Smooth muscle cell (in vitro differentiated cells): ENCODE data around the gene SOX13. TPM values are rescaled to one million over a fixed set of nuclear protein-coding genes. Genes with fewer than 3 reads are reported as not detected.

Experiments
- DNase-seq: peaks from one replicate; lab custom pipeline; 2025; ENCODE audit not compliant: unreplicated experiment; lab: John Stamatoyannopoulos, UW
- H2AFZ ChIP-seq: fragments of 200-600 bp; sonication (generic); 2 replicates; pipeline ENCODE4 v1.6.0; 2016; ENCODE audit warnings: antibody characterized with exemption, low read depth, mild to moderate bottlenecking
- H3F3A ChIP-seq: fragments of 200-600 bp; sonication (generic); 2 replicates; pipeline ENCODE4 v1.6.0; 2017; ENCODE audit warnings: antibody characterized with exemption, low read depth
- H3K27ac ChIP-seq: fragments of 200-600 bp; sonication (generic); 2 replicates; pipeline ENCODE4 v1.5.1; 2016; ENCODE audit warnings: low read depth, mild to moderate bottlenecking
- H3K27me3 ChIP-seq: fragments of 200-600 bp; sonication (generic); 2 replicates; pipeline ENCODE4 v1.6.1; 2016; ENCODE audit warnings: low read depth, mild to moderate bottlenecking
- H3K36me3 ChIP-seq: fragments of 200-600 bp; sonication (generic); 2 replicates; pipeline ENCODE4 v1.5.1; 2016; ENCODE audit warnings: low read depth
- H3K4me1 ChIP-seq: fragments of 200-600 bp; sonication (generic); 2 replicates; pipeline ENCODE4 v1.5.1; 2016; ENCODE audit warnings: low read depth
- H3K4me2 ChIP-seq: fragments of 200-600 bp; sonication (generic); 2 replicates; pipeline ENCODE4 v1.6.0; 2016; ENCODE audit warnings: mild to moderate bottlenecking
- H3K4me3 ChIP-seq: fragments of 200-600 bp; sonication (generic); 2 replicates; pipeline ENCODE4 v1.5.1; 2016; ENCODE audit warnings: mild to moderate bottlenecking
- H3K79me2 ChIP-seq: fragments of 200-600 bp; sonication (generic); 2 replicates; pipeline ENCODE4 v1.6.0; 2016; ENCODE audit warnings: low read depth, mild to moderate bottlenecking
- H3K9ac ChIP-seq: fragments of 200-600 bp; sonication (generic); 2 replicates; pipeline ENCODE4 v1.6.0; 2016; ENCODE audit warnings: low read depth
- H3K9me3 ChIP-seq: fragments of 200-600 bp; sonication (generic); replicated peaks from 2 replicates; pipeline ENCODE4 v1.5.1; 2016; ENCODE audit warnings: low read depth
- H4K20me1 ChIP-seq: fragments of 200-600 bp; sonication (generic); 2 replicates; pipeline ENCODE4 v1.6.0; 2016; ENCODE audit warnings: low read depth
- WGBS: methylation state at CpG from one replicate; pipeline ENCODE4 v1.1.7; 2016; ENCODE audit warnings: low lambda C conversion rate; 5-methylcytosine and 5-hydroxymethylcytosine counted together
- polyA plus RNA-seq: library from polyadenylated mRNA; unstranded; fragments of >200 nt; fragmentation: Nextera tagmentation; extraction: Ambion mirVana; gene quantifications from 2 replicates; pipeline ENCODE4 v1.2.1, GENCODE V29; 2016
- total RNA-seq: library from RNA; depleted of rRNA; stranded (reverse); fragments of >200 nt; gene quantifications from 2 replicates; pipeline ENCODE4 v1.2.3, GENCODE V29; 2014
- TF ChIP-seq, protein P1 (sequence below): fragments of 200-600 bp; sonication (generic); IDR thresholded peaks from 2 replicates; pipeline ENCODE4 v1.5.1; 2017; ENCODE audit warnings: borderline replicate concordance, mild to moderate bottlenecking, antibody characterized with exemption; ENCODE audit not compliant: insufficient read depth, poor library complexity, severe bottlenecking

Gene SOX13
- total and polyA plus RNA-seq, 2 experiments from 2014 or later: 0.41 to 2.3 TPM

DNA sequence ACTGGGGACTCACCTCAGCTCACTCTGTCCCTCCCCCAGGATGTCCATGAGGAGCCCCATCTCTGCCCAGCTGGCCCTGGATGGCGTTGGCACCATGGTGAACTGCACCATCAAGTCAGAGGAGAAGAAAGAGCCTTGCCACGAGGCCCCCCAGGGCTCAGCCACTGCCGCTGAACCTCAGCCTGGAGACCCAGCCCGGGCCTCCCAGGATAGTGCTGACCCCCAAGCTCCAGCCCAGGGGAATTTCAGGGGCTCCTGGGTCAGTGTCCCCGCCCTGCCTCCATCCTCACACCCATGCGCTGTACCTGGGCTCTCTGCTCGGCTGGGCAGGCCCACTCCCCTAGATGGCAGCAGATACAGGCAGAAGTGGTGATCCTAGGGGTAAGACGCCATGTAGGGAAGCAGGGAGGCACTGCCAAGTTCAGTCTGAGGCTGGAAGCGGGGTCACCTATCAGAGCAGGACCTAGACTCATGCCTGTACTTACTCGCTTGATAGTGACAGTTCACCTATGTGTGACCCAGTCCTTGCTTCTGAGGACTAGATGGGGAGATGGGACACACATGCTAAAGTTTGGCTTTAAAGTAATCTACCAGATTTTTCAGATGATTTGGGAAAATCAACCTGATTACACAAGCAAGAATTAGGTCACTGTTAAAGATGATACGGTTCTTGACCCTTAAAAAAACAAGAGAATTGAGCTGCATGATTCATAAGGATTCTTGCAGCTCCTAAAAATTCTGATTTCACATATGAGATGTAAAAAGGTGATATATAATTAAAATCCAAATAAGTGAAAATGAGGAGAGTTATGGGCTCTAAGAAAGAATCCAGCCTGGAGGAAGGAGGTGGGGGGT lies 40.2 kb downstream of the SOX13 start:
- Histone ChIP-seq H3K4me3 (no peak overlapping the region), H3F3A (no peaks in the 10 kb centered on the region), H3K9me3 (no peaks in the 10 kb centered on the region), H3K9ac (no peak overlapping the region), H3K4me2 (no peak overlapping the region), H3K36me3 (no peaks in the 10 kb centered on the region), H4K20me1 (no peaks in the 10 kb centered on the region), H3K79me2 (peaks cover 4% of the 10 kb centered on the region), H3K27ac (no peak overlapping the region), H3K27me3 (no peaks in the 10 kb centered on the region), H2AFZ (no peak overlapping the region), H3K4me1 (peaks cover 11% of the 10 kb centered on the region)
- DNase-seq: no peak
- 88% methylated on average over 11 of the region's 11 CpGs for WGBS
- TF ChIP-seq, protein P1, sequence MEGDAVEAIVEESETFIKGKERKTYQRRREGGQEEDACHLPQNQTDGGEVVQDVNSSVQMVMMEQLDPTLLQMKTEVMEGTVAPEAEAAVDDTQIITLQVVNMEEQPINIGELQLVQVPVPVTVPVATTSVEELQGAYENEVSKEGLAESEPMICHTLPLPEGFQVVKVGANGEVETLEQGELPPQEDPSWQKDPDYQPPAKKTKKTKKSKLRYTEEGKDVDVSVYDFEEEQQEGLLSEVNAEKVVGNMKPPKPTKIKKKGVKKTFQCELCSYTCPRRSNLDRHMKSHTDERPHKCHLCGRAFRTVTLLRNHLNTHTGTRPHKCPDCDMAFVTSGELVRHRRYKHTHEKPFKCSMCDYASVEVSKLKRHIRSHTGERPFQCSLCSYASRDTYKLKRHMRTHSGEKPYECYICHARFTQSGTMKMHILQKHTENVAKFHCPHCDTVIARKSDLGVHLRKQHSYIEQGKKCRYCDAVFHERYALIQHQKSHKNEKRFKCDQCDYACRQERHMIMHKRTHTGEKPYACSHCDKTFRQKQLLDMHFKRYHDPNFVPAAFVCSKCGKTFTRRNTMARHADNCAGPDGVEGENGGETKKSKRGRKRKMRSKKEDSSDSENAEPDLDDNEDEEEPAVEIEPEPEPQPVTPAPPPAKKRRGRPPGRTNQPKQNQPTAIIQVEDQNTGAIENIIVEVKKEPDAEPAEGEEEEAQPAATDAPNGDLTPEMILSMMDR: no peak

DNA sequence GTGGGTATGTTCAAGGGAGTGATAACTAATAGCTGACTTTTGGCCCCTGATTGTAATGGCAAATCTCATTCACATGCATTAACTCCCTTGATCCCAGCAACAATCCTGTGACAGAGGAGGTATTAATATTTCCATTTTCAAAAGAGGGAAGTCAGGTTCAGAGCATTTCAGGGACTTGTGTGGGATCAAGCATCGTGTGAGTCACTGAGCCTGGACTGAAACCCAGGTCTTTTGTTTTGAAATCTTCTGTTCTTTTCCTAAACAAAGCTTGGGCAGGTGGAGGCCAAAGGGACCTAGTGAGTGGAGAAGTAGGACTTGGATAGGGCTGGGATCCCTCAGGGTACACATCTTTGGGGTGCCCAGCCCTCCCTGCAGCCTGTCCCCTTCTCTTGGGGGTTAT lies 41.0 kb downstream of the SOX13 start:
- Histone ChIP-seq H3K4me3 (no peak overlapping the region), H3K9me3 (no peaks in the 10 kb centered on the region), H3F3A (no peaks in the 10 kb centered on the region), H3K36me3 (no peaks in the 10 kb centered on the region), H2AFZ (no peak overlapping the region), H3K27me3 (no peaks in the 10 kb centered on the region), H4K20me1 (no peaks in the 10 kb centered on the region), H3K9ac (no peak overlapping the region), H3K27ac (no peak overlapping the region), H3K4me2 (no peak overlapping the region), H3K79me2 (peaks cover 4% of the 10 kb centered on the region), H3K4me1 (peaks cover 7% of the 10 kb centered on the region)
- TF ChIP-seq, protein P1: no peak
- 42% methylated on average over 1 of the region's 1 CpG for WGBS
- no peak for DNase-seq

DNA sequence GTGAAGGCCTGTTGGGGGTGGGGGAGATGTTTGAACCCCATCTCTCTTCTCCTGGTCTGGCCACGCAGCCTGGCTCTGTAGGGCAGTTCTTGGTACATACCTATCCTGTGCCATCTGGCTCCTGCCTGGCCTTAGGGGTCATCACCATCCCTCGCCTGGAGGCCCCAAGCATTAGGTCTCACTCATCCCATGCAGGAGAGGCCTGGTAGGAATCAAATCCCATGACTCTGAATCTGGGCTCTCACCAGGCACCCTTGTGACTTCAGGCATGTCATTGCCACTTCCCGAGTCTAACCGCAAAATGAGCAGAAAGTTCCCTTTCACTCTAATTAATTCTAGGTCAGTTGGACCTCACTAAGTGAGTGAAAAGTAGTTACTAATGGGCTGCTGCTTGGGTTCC lies 41.7 kb downstream of the SOX13 start:
- TF ChIP-seq, protein P1: no peak
- no peak for DNase-seq
- Histone ChIP-seq H3K9ac (no peak overlapping the region), H3K4me3 (no peak overlapping the region), H3K27me3 (no peaks in the 10 kb centered on the region), H3K79me2 (peaks cover 4% of the 10 kb centered on the region), H3K9me3 (no peaks in the 10 kb centered on the region), H4K20me1 (no peaks in the 10 kb centered on the region), H3F3A (no peaks in the 10 kb centered on the region), H3K27ac (no peak overlapping the region), H3K4me1 (peaks cover under 1% of the 10 kb centered on the region), H2AFZ (no peak overlapping the region), H3K4me2 (no peak overlapping the region), H3K36me3 (no peaks in the 10 kb centered on the region)
- 94% methylated on average over 4 of the region's 4 CpGs for WGBS

DNA sequence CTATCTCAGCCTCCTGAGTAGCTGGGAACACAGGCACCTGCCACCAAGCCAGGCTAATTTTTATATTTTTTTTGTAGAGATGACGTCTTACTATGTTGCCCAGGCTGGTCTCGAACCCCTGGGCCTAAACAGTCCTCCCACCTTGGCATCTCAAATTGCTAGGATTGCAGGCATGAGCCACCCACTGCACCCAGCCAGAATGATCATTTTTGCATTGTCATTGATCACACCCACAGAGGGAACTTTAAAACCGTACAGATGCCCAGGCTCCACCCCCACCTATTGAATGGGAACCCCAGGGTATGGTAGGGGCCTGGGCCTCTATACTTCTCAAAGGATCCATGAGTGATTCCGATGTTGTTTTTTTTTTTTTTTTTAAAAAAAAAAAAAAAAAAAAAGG lies 42.2 kb downstream of the SOX13 start:
- Histone ChIP-seq H3K27me3 (no peaks in the 10 kb centered on the region), H2AFZ (no peak overlapping the region), H3K4me2 (no peak overlapping the region), H3K9ac (no peak overlapping the region), H3K27ac (no peak overlapping the region), H3K4me3 (no peak overlapping the region), H4K20me1 (no peaks in the 10 kb centered on the region), H3K36me3 (no peaks in the 10 kb centered on the region), H3F3A (no peaks in the 10 kb centered on the region), H3K79me2 (peaks cover 4% of the 10 kb centered on the region), H3K9me3 (no peaks in the 10 kb centered on the region), H3K4me1 (no peaks in the 10 kb centered on the region)
- 98% methylated on average over 4 of the region's 4 CpGs for WGBS
- DNase-seq: no peak
- TF ChIP-seq, protein P1: no peak
